ENCODE data around the gene CANX.

- TF ChIP-seq, protein P1, sequence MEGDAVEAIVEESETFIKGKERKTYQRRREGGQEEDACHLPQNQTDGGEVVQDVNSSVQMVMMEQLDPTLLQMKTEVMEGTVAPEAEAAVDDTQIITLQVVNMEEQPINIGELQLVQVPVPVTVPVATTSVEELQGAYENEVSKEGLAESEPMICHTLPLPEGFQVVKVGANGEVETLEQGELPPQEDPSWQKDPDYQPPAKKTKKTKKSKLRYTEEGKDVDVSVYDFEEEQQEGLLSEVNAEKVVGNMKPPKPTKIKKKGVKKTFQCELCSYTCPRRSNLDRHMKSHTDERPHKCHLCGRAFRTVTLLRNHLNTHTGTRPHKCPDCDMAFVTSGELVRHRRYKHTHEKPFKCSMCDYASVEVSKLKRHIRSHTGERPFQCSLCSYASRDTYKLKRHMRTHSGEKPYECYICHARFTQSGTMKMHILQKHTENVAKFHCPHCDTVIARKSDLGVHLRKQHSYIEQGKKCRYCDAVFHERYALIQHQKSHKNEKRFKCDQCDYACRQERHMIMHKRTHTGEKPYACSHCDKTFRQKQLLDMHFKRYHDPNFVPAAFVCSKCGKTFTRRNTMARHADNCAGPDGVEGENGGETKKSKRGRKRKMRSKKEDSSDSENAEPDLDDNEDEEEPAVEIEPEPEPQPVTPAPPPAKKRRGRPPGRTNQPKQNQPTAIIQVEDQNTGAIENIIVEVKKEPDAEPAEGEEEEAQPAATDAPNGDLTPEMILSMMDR (IDR thresholded peaks at IDR 0.05; ENCODE audit: low read length) = no peak
- no peak for TF ChIP-seq EZH2 (IDR thresholded peaks at IDR 0.05; ENCODE audit: borderline replicate concordance, low read length)
These were observed 960 bp downstream of the CANX start for GRCh38 chr5:179699616-179700237.

All from OCI-LY1 (cell line).